HEK293T (cell line): ENCODE data around the gene GRK1.

Experiments
- CTCF ChIA-PET: fragments of 350-600 bp; formaldehyde crosslinking; extraction: SDS; loops from one replicate; lab custom pipeline; 2021; ENCODE audit warnings: antibody characterized with exemption, inconsistent platforms; lab: Yijun Ruan, JAX
- POLR2A ChIA-PET: fragments of 350-600 bp; formaldehyde crosslinking; extraction: SDS; loops from one replicate; lab custom pipeline; 2020; ENCODE audit warnings: antibody characterized with exemption, inconsistent platforms; lab: Yijun Ruan, JAX
- DNase-seq: peaks from one replicate; pipeline ENCODE4 v3.0.0; 2012; ENCODE audit warnings: mixed read lengths; ENCODE audit errors: extremely low spot score
- ARNT ChIP-seq: fragments of 450-650 bp; IDR thresholded peaks from 2 replicates; pipeline ENCODE4 v1.6.1; 2017; ENCODE audit warnings: mild to moderate bottlenecking
- BHLHE40 ChIP-seq: fragments of 450-650 bp; IDR thresholded peaks from 2 replicates; pipeline ENCODE4 v1.6.1; 2016; ENCODE audit warnings: mild to moderate bottlenecking, moderate library complexity, borderline replicate concordance
- CTBP1 ChIP-seq: fragments of 450-650 bp; IDR thresholded peaks from 2 replicates; pipeline ENCODE4 v1.6.1; 2016; ENCODE audit warnings: borderline replicate concordance
- ELF4 ChIP-seq: fragments of 450-650 bp; IDR thresholded peaks from 2 replicates; pipeline ENCODE4 v1.6.1; 2017; ENCODE audit warnings: antibody characterized with exemption
- FOXA1 ChIP-seq: fragments of 450-650 bp; IDR thresholded peaks from 2 replicates; pipeline ENCODE4 v1.6.1; 2016; ENCODE audit warnings: mild to moderate bottlenecking
- FOXK2 ChIP-seq: fragments of 450-650 bp; IDR thresholded peaks from 2 replicates; pipeline ENCODE4 v1.6.1; 2016; ENCODE audit warnings: mild to moderate bottlenecking
- FOXM1 ChIP-seq: fragments of 450-650 bp; IDR thresholded peaks from 2 replicates; pipeline ENCODE4 v1.6.1; 2017; ENCODE audit warnings: mild to moderate bottlenecking, borderline replicate concordance
- HDGF ChIP-seq: fragments of 450-650 bp; IDR thresholded peaks from 2 replicates; pipeline ENCODE4 v1.6.1; 2017; ENCODE audit warnings: antibody characterized with exemption, borderline replicate concordance
- L3MBTL2 ChIP-seq: fragments of 450-650 bp; conservative IDR thresholded peaks from 2 replicates; pipeline ENCODE4 v1.6.1; 2016; ENCODE audit warnings: mild to moderate bottlenecking
- LEF1 ChIP-seq: fragments of 450-650 bp; IDR thresholded peaks from 2 replicates; pipeline ENCODE4 v1.6.1; 2017; ENCODE audit warnings: mild to moderate bottlenecking, borderline replicate concordance
- NFRKB ChIP-seq: fragments of 450-650 bp; IDR thresholded peaks from 2 replicates; pipeline ENCODE4 v1.6.1; 2016; ENCODE audit warnings: mild to moderate bottlenecking, moderate library complexity
- PKNOX1 ChIP-seq: fragments of 450-650 bp; IDR thresholded peaks from 2 replicates; pipeline ENCODE4 v1.6.1; 2016
- SP1 ChIP-seq: fragments of 450-650 bp; IDR thresholded peaks from 2 replicates; pipeline ENCODE4 v1.6.1; 2017
- SUZ12 ChIP-seq: fragments of 450-650 bp; IDR thresholded peaks from 2 replicates; pipeline ENCODE4 v1.6.1; 2016; ENCODE audit warnings: mild to moderate bottlenecking
- TARDBP ChIP-seq: fragments of 450-650 bp; IDR thresholded peaks from 2 replicates; pipeline ENCODE4 v1.6.1; 2016
- ZNF384 ChIP-seq: fragments of 450-650 bp; IDR thresholded peaks from 2 replicates; pipeline ENCODE4 v1.6.1; 2016

GRK1 gene

DNA sequence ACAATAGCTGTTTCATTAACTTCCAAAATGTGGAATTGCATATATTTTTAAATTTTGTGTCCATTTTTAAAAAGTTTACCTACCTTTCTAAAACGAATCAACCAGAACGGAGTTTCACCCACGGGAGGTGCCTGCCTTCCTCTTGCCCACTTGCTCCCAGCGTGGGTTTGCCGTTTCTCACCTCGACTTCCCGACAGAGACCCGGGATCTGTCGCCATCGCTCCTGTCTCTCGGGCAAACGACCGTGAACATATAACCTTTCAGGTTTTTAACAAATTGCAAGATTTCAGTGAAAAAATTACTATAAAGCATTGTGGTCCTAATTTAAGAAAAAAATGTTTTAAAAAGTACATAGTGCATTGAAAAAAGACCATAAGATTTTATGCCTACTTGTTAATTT lies 96.2 kb downstream of the GRK1 start:
- no peak for TF ChIP-seq CTBP1
- no peak for TF ChIP-seq FOXM1
- no peak for TF ChIP-seq PKNOX1
- no peak for TF ChIP-seq FOXA1
- TF ChIP-seq ARNT, result no peak
- TF ChIP-seq L3MBTL2, result no peak
- TF ChIP-seq SP1, result no peak
- TF ChIP-seq HDGF, result no peak
- TF ChIP-seq BHLHE40, result no peak
- TF ChIP-seq ELF4, result no peak
- TF ChIP-seq TARDBP, result no peak
- no peak for TF ChIP-seq ZNF384
- no peak for TF ChIP-seq SUZ12
- no peak for TF ChIP-seq FOXK2
- TF ChIP-seq LEF1, result no peak
- TF ChIP-seq NFRKB, result no peak
- ChIA-PET CTCF (no interaction called here), POLR2A (no interaction called here)
- DNase-seq, result no peak

DNA sequence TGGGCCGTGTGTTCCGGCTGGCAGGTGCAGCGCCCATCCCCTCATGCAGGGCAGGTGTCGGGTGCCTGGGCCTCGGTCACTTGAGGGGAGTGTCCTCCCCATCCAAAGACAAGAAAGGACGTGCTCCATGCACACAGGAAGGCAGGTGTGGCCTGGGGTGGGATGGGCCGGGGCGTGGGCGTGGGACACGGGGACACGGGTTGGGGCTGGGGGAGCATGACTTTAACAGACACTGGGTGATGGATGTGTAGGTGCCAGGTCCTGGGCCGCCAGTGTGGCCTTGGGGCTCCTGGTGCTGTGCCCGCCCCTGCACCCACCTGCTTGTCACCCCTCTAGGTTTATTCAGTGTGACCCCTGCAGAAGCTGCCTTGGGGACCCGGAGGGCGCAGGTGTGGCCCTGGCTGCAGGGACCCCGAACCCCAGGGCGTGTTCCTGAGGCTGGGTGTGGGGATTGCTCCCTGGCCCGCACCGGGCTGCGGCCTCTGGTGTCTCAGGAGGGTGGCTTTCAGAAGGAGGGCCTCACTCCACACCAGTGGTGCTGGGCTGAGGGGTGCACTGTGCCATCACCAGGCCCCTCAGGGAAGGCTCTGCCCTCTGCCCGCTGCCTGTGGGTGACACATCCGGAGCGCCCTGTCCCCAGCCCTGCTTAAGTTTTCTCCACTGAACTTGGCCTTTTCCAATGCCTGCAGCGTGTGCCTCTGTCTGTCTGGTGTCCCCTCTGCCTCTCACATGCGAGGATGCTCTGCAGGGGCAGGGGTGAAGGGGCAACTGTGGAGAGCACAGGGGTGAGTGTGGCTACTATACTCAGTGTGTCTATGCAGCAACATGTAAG lies 97.2 kb downstream of the GRK1 start:
- TF ChIP-seq PKNOX1, result no peak
- TF ChIP-seq TARDBP, result no peak
- no peak for TF ChIP-seq NFRKB
- no peak for TF ChIP-seq ZNF384
- TF ChIP-seq SP1, result no peak
- no peak for TF ChIP-seq ARNT
- no peak for TF ChIP-seq HDGF
- no peak for TF ChIP-seq ELF4
- TF ChIP-seq FOXK2, result no peak
- no peak for TF ChIP-seq CTBP1
- no peak for TF ChIP-seq SUZ12
- TF ChIP-seq L3MBTL2, result no peak
- no peak for TF ChIP-seq FOXM1
- no peak for TF ChIP-seq BHLHE40
- no peak for TF ChIP-seq FOXA1
- TF ChIP-seq LEF1, result no peak
- CTCF ChIA-PET, result no interaction called here
- POLR2A ChIA-PET, result no interaction called here
- no peak for DNase-seq

GRCh38 chr13:113764793-113765563 lies 98.0 kb downstream of the GRK1 start:
- DNase-seq, result no peak
- TF ChIP-seq ARNT (no peak), CTBP1 (no peak), BHLHE40 (no peak), SP1 (no peak), SUZ12 (no peak), HDGF (no peak), TARDBP (no peak), PKNOX1 (no peak), FOXM1 (no peak), FOXK2 (no peak), L3MBTL2 (no peak), ELF4 (no peak), FOXA1 (no peak), NFRKB (no peak), LEF1 (no peak), ZNF384 (no peak)
- CTCF ChIA-PET, result no interaction called here
- POLR2A ChIA-PET, result no interaction called here

- CTCF ChIA-PET, result no interaction called here
- no peak for DNase-seq
- POLR2A ChIA-PET, result no interaction called here
- no peak for TF ChIP-seq LEF1
- TF ChIP-seq CTBP1, result no peak
- TF ChIP-seq TARDBP, result no peak
- TF ChIP-seq HDGF, result no peak
- TF ChIP-seq L3MBTL2, result no peak
- TF ChIP-seq BHLHE40, result no peak
- TF ChIP-seq SP1, result no peak
- TF ChIP-seq SUZ12, result no peak
- TF ChIP-seq ELF4, result no peak
- no peak for TF ChIP-seq ARNT
- no peak for TF ChIP-seq ZNF384
- TF ChIP-seq PKNOX1, result no peak
Observed at GRCh38 chr13:113765564-113765910, 98.5 kb downstream of the GRK1 start.
